GM18511 (cell line): ENCODE results near the gene E4F1.
A peak's percentile ranks its signal among the peaks of the same experiment; 100 is the strongest.
"Not testable (repeated sequence)": the region's sequence is repeated elsewhere in the genome, so short reads cannot be mapped to it uniquely, and the experiment has no call there.

Source experiments
- ATAC-seq: cut with Tn5 transposase; IDR thresholded peaks from one replicate; pipeline ENCODE4 v1.9.1; 2021; ENCODE audit warnings: mild to moderate bottlenecking, moderate library complexity; ENCODE audit not compliant: unreplicated experiment

The E4F1 gene

GRCh38 chr16:2189252-2189893 is 34.0 kb upstream of the E4F1 start:
- no peak for ATAC-seq

GRCh38 chr16:2190002-2190658 is 33.3 kb upstream of the E4F1 start:
- ATAC-seq = no peak

DNA sequence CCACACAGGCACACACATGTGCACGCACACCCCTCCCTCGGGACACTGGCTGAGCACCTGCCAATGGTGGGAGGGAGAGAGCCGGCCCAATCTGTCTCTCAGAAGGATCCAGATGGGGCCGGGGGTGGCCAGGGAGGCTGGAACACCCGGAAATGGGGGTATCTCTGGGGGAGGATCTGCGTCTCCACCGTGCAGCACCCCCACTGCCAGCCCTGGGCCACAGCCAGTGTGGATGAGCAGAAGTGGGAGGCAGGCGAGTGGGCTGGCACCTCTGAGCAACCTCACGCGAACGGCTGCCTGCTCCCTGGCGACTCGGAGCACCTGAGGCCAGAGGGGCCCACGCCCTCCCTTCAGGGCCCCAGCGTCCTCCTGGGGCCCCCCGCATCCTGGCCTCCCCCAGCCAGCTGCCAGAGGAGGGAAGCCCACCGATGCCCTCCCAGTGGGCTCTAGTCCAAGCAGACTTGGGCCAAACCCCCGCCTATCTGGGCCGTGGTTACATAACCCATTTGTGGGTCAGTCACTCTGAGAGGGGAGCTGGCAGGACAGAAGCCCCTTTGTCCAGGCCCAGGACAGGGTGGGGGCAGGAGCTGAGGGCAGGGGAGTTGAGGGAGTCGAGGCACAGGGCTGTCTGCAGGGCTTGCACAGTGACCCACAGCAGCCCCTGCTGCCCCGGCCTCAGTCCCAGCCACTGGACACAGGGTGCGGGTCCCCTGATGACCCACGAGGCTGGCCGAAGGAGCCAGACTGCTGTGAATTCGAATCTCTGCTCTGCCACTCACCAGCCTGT is 32.5 kb upstream of the E4F1 start:
- ATAC-seq = no peak

DNA sequence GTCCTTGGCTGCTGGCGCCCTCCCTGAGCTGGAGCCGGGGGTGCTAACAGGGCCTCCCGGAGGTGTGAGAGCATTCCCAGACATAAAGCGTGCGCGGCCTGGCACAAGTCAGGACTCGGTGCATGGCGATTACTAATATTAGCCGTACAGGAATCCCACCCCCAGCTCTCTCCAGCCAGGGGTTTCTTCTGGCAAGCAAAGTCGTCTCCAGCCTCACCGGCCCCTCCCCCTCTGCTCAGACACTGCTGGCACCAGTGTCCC is 32.0 kb upstream of the E4F1 start:
- no peak for ATAC-seq

GRCh38 chr16:2194166-2194834 is 29.1 kb upstream of the E4F1 start:
- no peak for ATAC-seq

- ATAC-seq = no peak
These were observed 28.5 kb upstream of the E4F1 start for GRCh38 chr16:2194852-2195321.

DNA sequence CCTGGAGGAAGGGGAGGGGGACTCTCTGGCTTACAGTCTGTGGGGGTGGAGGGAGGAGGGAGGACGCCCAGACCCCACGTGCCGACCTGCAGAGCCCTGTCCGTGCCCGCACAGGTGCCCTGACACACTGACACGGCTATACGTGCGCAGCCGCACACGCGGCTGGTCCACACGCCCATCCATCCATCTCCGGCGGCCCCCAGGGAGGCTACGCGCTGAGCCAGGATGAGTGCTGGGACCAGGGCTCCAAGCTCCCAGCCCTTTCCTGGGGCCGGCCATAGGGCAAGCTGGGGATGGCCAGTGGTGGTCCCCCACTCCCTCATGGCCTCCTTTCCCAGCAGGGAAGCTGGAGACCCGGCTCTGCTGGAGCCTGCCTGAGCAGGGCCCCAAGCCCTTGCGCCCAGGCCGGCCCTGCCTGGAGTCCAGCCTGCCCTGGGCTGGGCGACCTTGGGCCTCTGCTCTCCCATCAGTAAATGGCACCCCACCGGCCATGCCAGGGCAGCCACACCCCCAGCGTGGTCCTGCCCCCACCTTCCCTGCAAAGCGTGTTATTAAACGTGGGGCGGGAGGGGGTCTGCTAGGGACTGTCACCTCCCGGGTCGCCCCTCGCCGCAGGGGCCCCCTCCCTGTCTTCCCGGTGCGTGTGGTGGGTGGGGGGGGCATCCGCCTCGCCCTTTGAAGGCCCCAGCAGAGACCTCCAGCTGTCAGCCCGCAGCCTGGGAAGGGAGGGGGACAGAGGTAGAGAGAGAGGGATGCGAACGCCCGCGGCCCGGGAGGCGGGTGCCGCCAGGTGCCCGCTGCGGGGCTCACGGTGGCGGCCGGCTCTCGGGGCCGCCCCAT is 27.8 kb upstream of the E4F1 start:
- no peak for ATAC-seq

DNA sequence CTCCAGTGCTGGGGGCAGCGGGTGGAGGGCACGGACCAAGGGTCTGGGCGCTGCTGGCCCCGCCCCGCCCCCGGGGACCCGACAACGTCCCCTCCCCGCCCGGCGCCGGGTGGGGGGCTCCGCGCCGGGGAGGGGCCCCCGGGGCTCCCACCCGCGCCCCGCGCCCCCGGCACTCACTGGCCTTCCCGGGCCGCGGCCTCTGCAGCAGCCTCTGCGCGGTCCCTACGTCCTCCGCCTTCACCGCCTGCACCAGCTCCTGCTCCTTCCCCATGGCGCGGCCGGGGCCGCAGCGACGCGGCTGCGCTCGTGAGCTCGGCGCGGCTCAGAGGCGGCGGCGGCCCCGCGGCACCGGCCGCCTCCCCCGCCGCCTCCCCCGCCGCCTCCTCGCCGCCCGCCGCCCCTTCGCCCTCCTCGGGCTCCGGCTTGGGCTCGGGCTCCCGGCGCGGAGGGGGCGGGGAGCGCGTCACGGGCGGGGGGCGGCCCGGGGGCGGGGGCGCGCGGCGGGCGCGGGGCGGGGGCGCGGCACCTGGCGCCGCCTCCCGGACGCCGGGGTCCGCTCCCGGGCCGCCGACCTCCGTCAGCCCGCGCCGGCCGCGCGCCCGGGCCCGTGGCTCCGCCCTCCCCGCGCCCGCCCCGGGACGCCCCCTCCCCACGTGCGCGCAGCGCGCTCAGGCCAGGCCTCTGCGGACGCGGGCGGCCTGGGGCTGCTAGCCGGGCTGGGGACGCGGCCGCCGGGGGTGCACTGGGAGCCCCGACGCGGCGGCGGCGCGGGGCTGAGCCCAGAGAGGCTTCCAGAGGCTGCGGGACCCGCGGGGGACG is 27.0 kb upstream of the E4F1 start, which contains the start of gene CASKIN1:
CASKIN1 (minus strand) TSS at position 444 of the 819 bp plus-strand sequence; CDS start at position 271, 173 bp downstream.
- ATAC-seq = no peak

GRCh38 chr16:2196981-2197511 is 26.3 kb upstream of the E4F1 start:
- ATAC-seq = no peak

DNA sequence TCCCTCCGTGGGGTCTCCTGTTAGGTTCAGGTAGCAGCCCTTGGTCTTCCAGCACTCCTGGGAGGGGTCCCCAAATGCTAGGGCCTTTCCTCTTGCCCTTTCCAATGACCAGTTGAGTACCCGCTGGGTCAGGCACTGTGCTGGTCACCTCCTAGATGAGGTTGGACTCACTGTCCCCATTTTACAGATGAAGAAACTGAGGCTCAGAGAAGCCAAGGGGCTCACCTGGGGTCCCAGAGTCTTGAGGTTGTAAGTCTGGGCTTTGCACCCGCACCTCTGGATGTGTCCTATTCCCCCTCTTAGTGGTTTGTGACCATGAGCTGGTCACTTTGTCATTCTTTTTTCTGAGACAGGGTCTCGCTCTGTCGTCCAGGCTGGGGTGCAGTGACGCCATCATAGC is 25.6 kb upstream of the E4F1 start:
- ATAC-seq = no peak

- no peak for ATAC-seq
These were observed 25.1 kb upstream of the E4F1 start for GRCh38 chr16:2198283-2198682.

GRCh38 chr16:2199095-2199494 is 24.3 kb upstream of the E4F1 start:
- ATAC-seq = no peak

DNA sequence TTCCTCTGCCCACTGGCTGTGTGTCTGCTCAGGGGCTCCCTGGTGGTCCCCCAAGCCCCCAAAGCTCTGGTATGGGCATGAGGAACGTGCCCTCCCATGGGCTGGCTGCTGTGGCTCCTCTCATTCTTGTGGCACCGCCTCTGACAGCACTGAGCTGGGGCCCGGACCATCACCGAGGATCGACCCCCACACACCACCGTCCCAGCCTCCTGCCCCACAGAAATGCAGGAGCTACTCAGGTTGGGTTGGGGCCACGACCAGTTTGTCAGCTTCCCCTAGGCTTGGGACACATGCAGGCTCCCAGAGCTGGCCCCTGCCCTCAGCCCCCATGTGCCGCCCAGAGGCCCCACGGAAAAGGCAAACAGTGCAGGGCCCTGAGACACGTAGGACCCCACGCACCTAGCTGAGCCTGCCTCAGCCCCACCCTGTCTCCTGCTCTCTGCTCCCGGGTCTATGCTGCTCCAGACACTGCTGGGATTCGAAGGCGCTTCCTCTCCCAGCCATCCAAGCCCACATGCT is 23.7 kb upstream of the E4F1 start:
- ATAC-seq = no peak

DNA sequence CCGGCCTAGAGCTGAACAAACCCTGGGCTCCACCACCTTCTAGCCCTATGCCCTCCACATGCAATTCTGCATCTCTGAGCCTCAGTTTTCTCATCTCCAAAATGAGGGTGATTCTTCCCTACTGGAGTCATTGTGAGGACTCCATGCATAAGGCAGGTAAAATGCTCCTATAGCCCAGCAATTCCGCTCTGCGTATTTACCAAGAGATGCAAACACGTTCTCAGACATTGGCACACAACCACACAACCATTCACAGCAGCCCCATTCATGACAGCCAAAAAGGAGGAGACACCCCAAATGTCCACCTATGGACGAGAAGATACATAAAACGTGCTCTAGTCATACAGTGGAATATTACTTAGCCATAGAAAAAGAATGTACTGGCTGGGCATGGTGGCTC is 23.1 kb upstream of the E4F1 start:
- no peak for ATAC-seq

DNA sequence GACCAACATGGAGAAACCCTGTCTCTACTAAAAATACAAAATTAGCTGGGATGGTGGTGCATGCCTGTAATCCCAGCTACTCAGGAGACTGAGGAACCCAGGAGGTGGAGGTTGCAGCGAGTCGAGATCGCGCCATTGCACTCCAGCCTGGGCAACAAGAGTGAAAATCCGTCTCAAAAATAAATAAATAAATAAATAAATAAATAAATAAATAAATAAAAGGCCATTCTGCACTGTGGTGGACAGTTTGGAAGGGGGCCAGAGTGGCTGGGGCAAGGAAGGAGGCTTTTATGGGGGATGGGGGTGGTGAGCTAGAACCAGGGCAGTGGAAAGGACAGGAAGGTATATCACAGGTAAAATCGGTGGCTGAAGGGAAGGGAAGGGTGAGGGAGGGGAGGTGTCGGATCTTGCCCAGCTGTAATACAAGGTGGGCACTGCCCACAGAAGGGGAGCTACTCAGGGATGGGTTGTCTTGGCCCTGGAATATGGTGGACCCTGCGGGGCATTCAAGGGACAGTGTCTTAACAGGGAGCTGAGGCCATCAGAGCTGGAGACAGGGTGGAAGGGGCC is 20.2 kb upstream of the E4F1 start:
- ATAC-seq = not testable (repeated sequence)

DNA sequence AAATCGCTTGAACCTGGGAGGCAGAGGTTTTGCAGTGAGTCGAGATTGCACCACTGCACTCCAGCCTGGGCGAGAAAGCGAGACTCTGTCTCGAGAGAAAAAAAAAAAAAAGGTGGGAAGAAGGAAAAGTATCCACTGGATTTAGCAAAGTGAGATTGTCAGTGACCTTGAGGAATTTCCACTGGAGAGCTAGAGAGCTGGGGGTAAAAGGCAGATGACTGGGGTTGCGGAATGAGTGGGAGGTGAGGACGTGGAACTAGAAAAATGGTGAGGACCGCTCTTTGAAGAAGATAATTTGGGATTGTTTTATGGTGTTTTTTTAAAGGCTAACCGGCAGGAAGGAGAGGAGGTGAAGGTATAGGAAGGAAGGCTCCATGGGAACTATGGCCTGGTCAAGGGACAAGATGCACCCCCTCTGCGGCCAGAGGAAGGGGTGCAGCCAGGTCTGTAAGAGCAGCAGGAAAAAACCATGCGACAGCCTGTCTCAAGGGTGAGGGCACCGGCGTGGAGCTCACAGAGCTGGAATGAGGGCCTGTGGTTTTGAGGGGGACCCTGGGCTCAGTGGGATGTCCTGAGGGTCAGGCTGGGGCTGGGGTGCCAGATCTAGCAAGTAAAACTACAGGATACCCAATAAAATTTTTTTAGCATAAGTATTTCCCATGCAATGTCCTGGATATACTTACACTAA is 18.8 kb upstream of the E4F1 start:
- ATAC-seq = no peak

- ATAC-seq = peak; percentile 79
These were observed 18.1 kb upstream of the E4F1 start, which contains the start of gene MLST8 for GRCh38 chr16:2205104-2205966. Gene MLST8, plus strand, starts transcription at chr16:2205454. Its CDS starts 632 bp downstream, at chr16:2206086.
